Panc1 (cell line): ENCODE data around the gene HIGD2B.

ENCODE experiments used
- CTCF ChIP-seq: fragments of 450-650 bp; IDR thresholded peaks from 2 replicates; pipeline ENCODE4 v1.5.1; 2017; ENCODE audit warnings: mild to moderate bottlenecking
- TCF7L2 ChIP-seq: IDR thresholded peaks from 2 replicates; pipeline ENCODE4 v1.6.1; 2011; ENCODE audit warnings: mild to moderate bottlenecking, low read depth, low read length, inconsistent platforms

GRCh38 chr15:72690938-72691337 lies 5.0 kb upstream of the HIGD2B start:
- no peak for TF ChIP-seq TCF7L2
- no peak for TF ChIP-seq CTCF
